K562 (cell line): Measurements from ENCODE around the gene ARHGEF1. TPM values are rescaled to one million over a fixed set of nuclear protein-coding genes. Genes with fewer than 3 reads are reported as not detected.
A peak's percentile ranks its signal among the peaks of the same experiment; 100 is the strongest.

ENCODE experiments used
- ARID3B ChIP-seq: fragments of 250-450 bp; sonication (Bioruptor Pico); IDR thresholded peaks from 2 replicates; pipeline ENCODE4 v1.4.0; 2020; ENCODE audit warnings: borderline replicate concordance
- BCL6 ChIP-seq: fragments of 250-450 bp; sonication (Bioruptor Pico); IDR thresholded peaks from 2 replicates; pipeline ENCODE4 v1.4.0; 2020
- BRD9 ChIP-seq: fragments of 450-650 bp; IDR thresholded peaks from 2 replicates; pipeline ENCODE4 v1.6.1; 2018; ENCODE audit warnings: low read depth; ENCODE audit not compliant: partially characterized antibody
- CHCHD3 ChIP-seq: fragments of 250-450 bp; sonication (Bioruptor Pico); IDR thresholded peaks from 2 replicates; pipeline ENCODE4 v2.1.2; 2022; ENCODE audit warnings: mild to moderate bottlenecking
- CREB3 ChIP-seq: fragments of 450-650 bp; conservative IDR thresholded peaks from 2 replicates; pipeline ENCODE4 v1.6.1; 2016; ENCODE audit warnings: missing genetic modification characterization, low read depth, mild to moderate bottlenecking, missing compliant biosample characterization, moderate library complexity
- CREBBP ChIP-seq: IDR thresholded peaks from one replicate; pipeline ENCODE4 v1.6.1; 2012; ENCODE audit warnings: low read depth, mild to moderate bottlenecking, control low read depth, inconsistent platforms, low read length
- CTBP1 ChIP-seq: fragments of 450-650 bp; IDR thresholded peaks from 2 replicates; pipeline ENCODE4 v1.6.1; 2016; ENCODE audit warnings: borderline replicate concordance
- CXXC5 ChIP-seq: fragments of 250-450 bp; sonication (Bioruptor Pico); IDR thresholded peaks from 2 replicates; pipeline ENCODE4 v1.8.0; 2022; ENCODE audit warnings: inconsistent platforms, mild to moderate bottlenecking, moderate library complexity
- ETV1 ChIP-seq: fragments of 450-650 bp; conservative IDR thresholded peaks from 2 replicates; pipeline ENCODE4 v1.6.1; 2016; ENCODE audit warnings: missing genetic modification characterization, control low read depth, low read depth, missing compliant biosample characterization
- FIP1L1 ChIP-seq: fragments of 200-400 bp; formaldehyde crosslinking; IDR thresholded peaks from 2 replicates; pipeline ENCODE4 v1.6.1; 2018; ENCODE audit warnings: mild to moderate bottlenecking, low read depth, low read length; ENCODE audit not compliant: poor library complexity, severe bottlenecking
- HMG20A ChIP-seq: fragments of 450-650 bp; formaldehyde crosslinking; conservative IDR thresholded peaks from 2 replicates; pipeline ENCODE4 v1.4.0; 2020; ENCODE audit warnings: mild to moderate bottlenecking, mixed read lengths
- HNRNPUL1 ChIP-seq: fragments of 200-400 bp; formaldehyde crosslinking; IDR thresholded peaks from 2 replicates; pipeline ENCODE4 v1.6.1; 2017; ENCODE audit warnings: low read length
- NONO ChIP-seq, 2 experiments: fragments of 200-400 bp in 1 of 2; fragments of 450-650 bp in 1 of 2; formaldehyde crosslinking in 1 of 2; IDR thresholded peaks; 2 replicates each; pipeline ENCODE4 v1.6.1; 2017; ENCODE audit warnings: low read depth in 2 of 2, mild to moderate bottlenecking in 2 of 2, moderate library complexity in 2 of 2, low read length in 1 of 2
- PHF21A ChIP-seq: fragments of 450-650 bp; IDR thresholded peaks from 2 replicates; pipeline ENCODE4 v1.6.1; 2017; ENCODE audit warnings: low read depth, borderline replicate concordance
- POLR2G ChIP-seq: fragments of 200-400 bp; formaldehyde crosslinking; IDR thresholded peaks from 2 replicates; pipeline ENCODE4 v1.6.1; 2017; ENCODE audit warnings: low read depth, mild to moderate bottlenecking, antibody characterized with exemption, low read length, moderate library complexity
- SP1 ChIP-seq: sonication (generic); formaldehyde crosslinking; IDR thresholded peaks from 2 replicates; pipeline ENCODE4 v1.8.1; 2022; ENCODE audit warnings: mild to moderate bottlenecking, missing genetic modification reagents
- SP2 ChIP-seq: IDR thresholded peaks from 2 replicates; pipeline ENCODE4 v1.6.1; 2011; ENCODE audit warnings: mild to moderate bottlenecking, low read depth, low read length, moderate library complexity; ENCODE audit not compliant: poor library complexity, severe bottlenecking; ENCODE audit errors: extremely low read depth
- TEAD4 ChIP-seq, 2 experiments: sonication (generic) in 1 of 2; formaldehyde crosslinking in 1 of 2; IDR thresholded peaks; 2 replicates each; pipeline versions ENCODE4 v1.6.1 to v1.8.0; 2012 to 2022; ENCODE audit warnings: borderline replicate concordance in 1 of 2, inconsistent platforms in 1 of 2, low read length in 1 of 2, mild to moderate bottlenecking in 1 of 2, missing genetic modification reagents in 1 of 2
- ZNF224 ChIP-seq: sonication (generic); formaldehyde crosslinking; IDR thresholded peaks from 2 replicates; pipeline ENCODE4 v1.8.0; 2022; ENCODE audit warnings: mild to moderate bottlenecking, missing genetic modification reagents
- ZNF280A ChIP-seq: fragments of 450-650 bp; IDR thresholded peaks from 2 replicates; pipeline ENCODE4 v1.6.1; 2018; ENCODE audit warnings: mild to moderate bottlenecking, low read depth; ENCODE audit not compliant: partially characterized antibody
- ZNF384 ChIP-seq: IDR thresholded peaks from 2 replicates; pipeline ENCODE4 v1.6.1; 2012; ENCODE audit warnings: low read depth, low read length, improper control_type of control experiment
- polyA plus RNA-seq, 8 experiments: library from polyadenylated mRNA; depleted of rRNA in 4 of 8; stranded (reverse) in 5 of 8; unstranded in 3 of 8; fragments of >200 nt; fragmentation: Nextera tagmentation in 2 of 8; fragmentation: Illumina TruSeq in 1 of 8; extraction: Ambion mirVana in 2 of 8; extraction: Trizol in 1 of 8; gene quantifications; 2 replicates each; pipeline versions ENCODE4 v1.2.1 to v1.2.3, GENCODE V29; 2011 to 2014; ENCODE audit warnings: inconsistent platforms in 1 of 8, missing spikeins in 1 of 8
- total RNA-seq, 7 experiments: library from RNA; depleted of rRNA in 6 of 7; stranded (reverse); fragments of >200 nt in 6 of 7; fragmentation: Illumina TruSeq in 2 of 7; extraction: Trizol in 2 of 7; gene quantifications; 2 replicates each; pipeline versions ENCODE4 v1.2.1 to v1.2.3, GENCODE V29; 2011 to 2021; ENCODE audit warnings: low replicate concordance in 1 of 7

Gene ARHGEF1
- total and polyA plus RNA-seq, 9 of the 15 experiments (the other 6 are each of a cell fraction or from before 2014, with no cell fraction given), result 1.9 to 149 (median 29.8) TPM

GRCh38 chr19:41928221-41928683, 45.3 kb downstream of the ARHGEF1 start, which contains the start of gene ERFL (continued):
- TF ChIP-seq BRD9 (no peak), FIP1L1 (no peak), CXXC5 (CRISPR knock-in tag) (peak; percentile 48), PHF21A (no peak), POLR2G (peak; percentile 75), CREBBP (no peak), HMG20A (CRISPR knock-in tag) (no peak), ZNF224 (CRISPR knock-in tag) (no peak), ARID3B (no peak), ETV1 (tag) (no peak), ZNF280A (no peak), BCL6 (CRISPR knock-in tag) (no peak), CTBP1 (peak; percentile 61), HNRNPUL1 (no peak), CREB3 (tag) (no peak), ZNF384 (no peak), CHCHD3 (CRISPR knock-in tag) (no peak), SP2 (no peak), SP1 (CRISPR knock-in tag) (no peak), NONO (IDR thresholded peaks at IDR 0.05; ENCODE audit: low read depth in 2 of 2, low read length in 1 of 2) (peak in 1 of 2 experiments; percentile 93; a peak in 2 of 4 replicates), TEAD4 (IDR thresholded peaks at IDR 0.05; ENCODE audit: low read length) (no peak), TEAD4 (CRISPR knock-in tag; IDR thresholded peaks at IDR 0.05; ENCODE audit: borderline replicate concordance) (no peak)
